Nephron progenitor cell (in vitro differentiated cells): Measurements from ENCODE around the gene CABLES1.
"Not testable (repeated sequence)": the region's sequence is repeated elsewhere in the genome, so short reads cannot be mapped to it uniquely, and the experiment has no call there.

ENCODE experiments used
- DNase-seq: peaks from one replicate; pipeline ENCODE4 v3.0.0; 2021
- H3K27ac Mint-ChIP-seq: 2 replicates; pipeline ENCODE4 v1.8.0; 2021; ENCODE audit warnings: mild to moderate bottlenecking, moderate library complexity, mixed read lengths
- H3K27me3 Mint-ChIP-seq: 2 replicates; pipeline ENCODE4 v1.8.0; 2021; ENCODE audit warnings: mild to moderate bottlenecking, low read depth, mixed read lengths; ENCODE audit not compliant: poor library complexity
- H3K36me3 Mint-ChIP-seq: 2 replicates; pipeline ENCODE4 v1.8.0; 2021; ENCODE audit warnings: low read depth, mixed read lengths
- H3K4me1 Mint-ChIP-seq: 2 replicates; pipeline ENCODE4 v1.8.0; 2021; ENCODE audit warnings: mixed read lengths
- H3K4me3 Mint-ChIP-seq: 2 replicates; pipeline ENCODE4 v1.8.0; 2021; ENCODE audit warnings: mild to moderate bottlenecking, moderate library complexity, mixed read lengths
- H3K9me3 Mint-ChIP-seq: 2 replicates; pipeline ENCODE4 v1.8.0; 2021; ENCODE audit warnings: mild to moderate bottlenecking, moderate library complexity, mixed read lengths
- CTCF ChIP-seq: fragments of 200-600 bp; sonication (generic); IDR thresholded peaks from 2 replicates; pipeline ENCODE4 v1.5.0; 2021; ENCODE audit warnings: antibody characterized with exemption

CABLES1 gene

GRCh38 chr18:23281626-23282436 is 146.5 kb downstream of the CABLES1 start:
- Mint-ChIP-seq H3K9me3 (peaks cover 16% of the 10 kb centered on the region), H3K4me1 (peaks cover 44% of the 10 kb centered on the region), H3K4me3 (no peak overlapping the region), H3K27ac (no peak overlapping the region), H3K36me3 (peaks cover 19% of the 10 kb centered on the region), H3K27me3 (peaks cover 13% of the 10 kb centered on the region)
- no peak for TF ChIP-seq CTCF
- DNase-seq: no peak

- Mint-ChIP-seq H3K4me1 (peaks cover 47% of the 10 kb centered on the region), H3K27ac (no peak overlapping the region)
- no peak for TF ChIP-seq CTCF
These were observed 147.1 kb downstream of the CABLES1 start for GRCh38 chr18:23282437-23282781.

GRCh38 chr18:23283916-23284430 is 148.7 kb downstream of the CABLES1 start:
- Mint-ChIP-seq H3K4me1 (peaks cover 63% of the 10 kb centered on the region), H3K27me3 (peaks cover 12% of the 10 kb centered on the region), H3K4me3 (no peak overlapping the region), H3K9me3 (no peaks in the 10 kb centered on the region), H3K36me3 (peaks cover 4% of the 10 kb centered on the region), H3K27ac (no peak overlapping the region)
- TF ChIP-seq CTCF: no peak
- no peak for DNase-seq

More at GRCh38 chr18:23282437-23282781, 147.1 kb downstream of the CABLES1 start:
- H3K27me3 Mint-ChIP-seq: peaks cover 12% of the 10 kb centered on the region
- no peak for DNase-seq
- H3K9me3 Mint-ChIP-seq: peaks cover 11% of the 10 kb centered on the region
- H3K36me3 Mint-ChIP-seq: peaks cover 13% of the 10 kb centered on the region
- H3K4me3 Mint-ChIP-seq: no peak overlapping the region

- peaks cover 69% of the 10 kb centered on the region for H3K4me1 Mint-ChIP-seq
- H3K27me3 Mint-ChIP-seq: peaks cover 16% of the 10 kb centered on the region
- DNase-seq: no peak
These were observed 149.3 kb downstream of the CABLES1 start for GRCh38 chr18:23284629-23285028.

GRCh38 chr18:23285581-23285980 is 150.3 kb downstream of the CABLES1 start:
- not testable (repeated sequence) for H3K9me3 Mint-ChIP-seq, DNase-seq, H3K27ac Mint-ChIP-seq, H3K4me3 Mint-ChIP-seq, H3K36me3 Mint-ChIP-seq
- Mint-ChIP-seq H3K4me1 (peaks cover 74% of the 10 kb centered on the region), H3K27me3 (peaks cover 12% of the 10 kb centered on the region)

More at GRCh38 chr18:23284629-23285028, 149.3 kb downstream of the CABLES1 start:
- no peaks in the 10 kb centered on the region for H3K9me3 Mint-ChIP-seq
- H3K4me3 Mint-ChIP-seq: no peak overlapping the region
- no peak for TF ChIP-seq CTCF
- H3K36me3 Mint-ChIP-seq: no peaks in the 10 kb centered on the region
- H3K27ac Mint-ChIP-seq: no peak overlapping the region

- TF ChIP-seq CTCF: no peak
- Mint-ChIP-seq H3K4me1 (peaks cover 38% of the 10 kb centered on the region), H3K27me3 (peaks cover 7% of the 10 kb centered on the region), H3K9me3 (no peaks in the 10 kb centered on the region), H3K4me3 (no peak overlapping the region), H3K36me3 (peaks cover 2% of the 10 kb centered on the region), H3K27ac (peak overlapping the region; percentile 77)
- DNase-seq: no peak
These were observed 156.3 kb downstream of the CABLES1 start for GRCh38 chr18:23291456-23292205.
